SK-N-SH treated with all-trans-retinoic acid at 6 μM for 48 hours (cell line): ENCODE results near the gene PMS1.

Source experiments
- CREB5 ChIP-seq: fragments of 250-450 bp; sonication (Bioruptor Pico); IDR thresholded peaks from 2 replicates; pipeline ENCODE4 v1.5.1; 2020; ENCODE audit warnings: low read depth, mild to moderate bottlenecking, moderate library complexity
- ISL1 ChIP-seq: fragments of 250-450 bp; sonication (Bioruptor Pico); IDR thresholded peaks from 2 replicates; pipeline ENCODE4 v2.1.2; 2022; ENCODE audit warnings: mild to moderate bottlenecking, moderate library complexity
- PATZ1 ChIP-seq: fragments of 250-450 bp; sonication (Bioruptor Pico); IDR thresholded peaks from 2 replicates; pipeline ENCODE4 v1.8.0; 2020; ENCODE audit warnings: mild to moderate bottlenecking, moderate library complexity, borderline replicate concordance
- POU6F1 ChIP-seq: fragments of 250-450 bp; sonication (Bioruptor Pico); IDR thresholded peaks from 2 replicates; pipeline ENCODE4 v1.8.0; 2021; ENCODE audit warnings: low read depth, mild to moderate bottlenecking, moderate library complexity, borderline replicate concordance
- PPARA ChIP-seq: fragments of 250-450 bp; sonication (Bioruptor Pico); IDR thresholded peaks from 2 replicates; pipeline ENCODE4 v1.5.0; 2020; ENCODE audit warnings: mild to moderate bottlenecking, borderline replicate concordance
- RARB ChIP-seq: fragments of 250-450 bp; sonication (Bioruptor Pico); IDR thresholded peaks from 2 replicates; pipeline ENCODE4 v1.8.0; 2021; ENCODE audit warnings: mild to moderate bottlenecking, moderate library complexity
- TCF4 ChIP-seq: fragments of 250-450 bp; sonication (Bioruptor Pico); IDR thresholded peaks from 2 replicates; pipeline ENCODE4 v1.8.0; 2021; ENCODE audit warnings: mild to moderate bottlenecking, moderate library complexity, borderline replicate concordance
- TSHZ2 ChIP-seq: fragments of 250-450 bp; sonication (Bioruptor Pico); IDR thresholded peaks from 2 replicates; pipeline ENCODE4 v1.5.0; 2020; ENCODE audit warnings: mild to moderate bottlenecking, moderate library complexity
- ZFP3 ChIP-seq: fragments of 250-450 bp; sonication (Bioruptor Pico); IDR thresholded peaks from 2 replicates; pipeline ENCODE4 v1.5.0; 2020; ENCODE audit warnings: mild to moderate bottlenecking, moderate library complexity
- ZFP30 ChIP-seq: fragments of 450-650 bp; formaldehyde crosslinking; IDR thresholded peaks from 2 replicates; pipeline ENCODE4 v1.5.0; 2022; ENCODE audit warnings: mild to moderate bottlenecking, moderate library complexity
- ZNF565 ChIP-seq: fragments of 450-650 bp; formaldehyde crosslinking; conservative IDR thresholded peaks from 2 replicates; pipeline ENCODE4 v1.5.0; 2020; ENCODE audit warnings: low read depth, mild to moderate bottlenecking, moderate library complexity

GRCh38 chr2:189783927-189784867 lies at the start of gene PMS1, which contains the start of gene ORMDL1:
- TF ChIP-seq TSHZ2 (no peak), TCF4 (no peak), POU6F1 (no peak), ZFP30 (no peak), PATZ1 (no peak), ZNF565 (no peak), RARB (CRISPR knock-in tag) (no peak), ISL1 (CRISPR knock-in tag) (no peak), ZFP3 (CRISPR knock-in tag) (no peak), CREB5 (CRISPR knock-in tag) (no peak), PPARA (CRISPR knock-in tag) (no peak)
